ENCODE measurements around the gene SNX12.

The SNX12 gene

GRCh38 chrX:71068044-71068918 lies at the start of gene SNX12:
Gene SNX12, minus strand, starts transcription at chrX:71068334. Its CDS starts 28 bp downstream, at chrX:71068306.
- DNase-seq = peak; percentile 94

- no peak for DNase-seq
Measured at GRCh38 chrX:71117358-71117757, 49.2 kb upstream of the SNX12 start.

- DNase-seq = no peak
Measured at GRCh38 chrX:71111921-71112431, 43.8 kb upstream of the SNX12 start.

GRCh38 chrX:71111141-71111843 lies 43.2 kb upstream of the SNX12 start, which contains the start of gene IL2RG:
Gene IL2RG, minus strand, starts transcription at chrX:71111577. Its CDS starts 38 bp downstream, at chrX:71111539.
- no peak for DNase-seq

GRCh38 chrX:71109051-71109450 lies 40.9 kb upstream of the SNX12 start:
- no peak for DNase-seq

GRCh38 chrX:71107762-71108360 lies 39.7 kb upstream of the SNX12 start:
- DNase-seq = no peak

- DNase-seq = no peak
Measured at GRCh38 chrX:71107245-71107644, 39.1 kb upstream of the SNX12 start.

GRCh38 chrX:71106427-71106826 lies 38.3 kb upstream of the SNX12 start, which contains the start of gene CXorf65:
Gene CXorf65, minus strand, starts transcription at chrX:71106740. Its CDS starts 184 bp downstream, at chrX:71106556.
- DNase-seq = no peak

- DNase-seq = no peak
Measured at GRCh38 chrX:71105628-71106027, 37.5 kb upstream of the SNX12 start.

GRCh38 chrX:71103110-71103983 lies 35.2 kb upstream of the SNX12 start:
- no peak for DNase-seq

- DNase-seq = no peak
Measured at GRCh38 chrX:71102292-71102691, 34.2 kb upstream of the SNX12 start.

GRCh38 chrX:71100581-71101505 lies 32.7 kb upstream of the SNX12 start:
- DNase-seq = no peak

GRCh38 chrX:71099736-71100135 lies 31.6 kb upstream of the SNX12 start:
- DNase-seq = no peak

- DNase-seq = no peak
Measured at GRCh38 chrX:71098951-71099506, 30.9 kb upstream of the SNX12 start.

GRCh38 chrX:71098302-71098701 lies 30.2 kb upstream of the SNX12 start:
- peak; percentile 27 for DNase-seq

GRCh38 chrX:71096760-71097032 lies 28.6 kb upstream of the SNX12 start:
- DNase-seq = no peak

GRCh38 chrX:71095981-71096759 lies 28.0 kb upstream of the SNX12 start:
- peak; percentile 36 for DNase-seq

- peak; percentile 72 for DNase-seq
Measured at GRCh38 chrX:71095555-71095980, 27.4 kb upstream of the SNX12 start, which contains the start of gene FOXO4. Gene FOXO4, plus strand, starts transcription at chrX:71095851. Its CDS starts 678 bp downstream, at chrX:71096529.

GRCh38 chrX:71095033-71095432 lies 26.9 kb upstream of the SNX12 start:
- no peak for DNase-seq

GRCh38 chrX:71091263-71091662 lies 23.1 kb upstream of the SNX12 start:
- DNase-seq = no peak

All from NCI-H1694 treated with DMSO at 0.1 percent for 48 hours (cell line).